Gastrocnemius medialis (tissue), 4 donors: ENCODE measurements around the gene THOC5.
A peak's percentile ranks its signal among the peaks of the same experiment; 100 is the strongest.

Source experiments
- POLR2A ChIP-seq, 2 donors: fragments of 450-650 bp; IDR thresholded peaks; one replicate each; pipeline ENCODE4 v1.6.1; 2017; ENCODE audit warnings: antibody characterized with exemption in 2 of 2, mild to moderate bottlenecking in 2 of 2, moderate library complexity in 2 of 2
- TF ChIP-seq, protein P1 (sequence below), 5 experiments: fragments of 450-650 bp in 3 of 5; fragments of 200-600 bp in 2 of 5; sonication (generic) in 2 of 5; IDR thresholded peaks in 4 of 5; conservative IDR thresholded peaks in 1 of 5; 1 replicate in 4 of 5; 2 replicates in 1 of 5; pipeline ENCODE4 v1.5.1; 2016 to 2019; ENCODE audit warnings: antibody characterized with exemption in 5 of 5, mild to moderate bottlenecking in 3 of 5, moderate library complexity in 3 of 5

DNA sequence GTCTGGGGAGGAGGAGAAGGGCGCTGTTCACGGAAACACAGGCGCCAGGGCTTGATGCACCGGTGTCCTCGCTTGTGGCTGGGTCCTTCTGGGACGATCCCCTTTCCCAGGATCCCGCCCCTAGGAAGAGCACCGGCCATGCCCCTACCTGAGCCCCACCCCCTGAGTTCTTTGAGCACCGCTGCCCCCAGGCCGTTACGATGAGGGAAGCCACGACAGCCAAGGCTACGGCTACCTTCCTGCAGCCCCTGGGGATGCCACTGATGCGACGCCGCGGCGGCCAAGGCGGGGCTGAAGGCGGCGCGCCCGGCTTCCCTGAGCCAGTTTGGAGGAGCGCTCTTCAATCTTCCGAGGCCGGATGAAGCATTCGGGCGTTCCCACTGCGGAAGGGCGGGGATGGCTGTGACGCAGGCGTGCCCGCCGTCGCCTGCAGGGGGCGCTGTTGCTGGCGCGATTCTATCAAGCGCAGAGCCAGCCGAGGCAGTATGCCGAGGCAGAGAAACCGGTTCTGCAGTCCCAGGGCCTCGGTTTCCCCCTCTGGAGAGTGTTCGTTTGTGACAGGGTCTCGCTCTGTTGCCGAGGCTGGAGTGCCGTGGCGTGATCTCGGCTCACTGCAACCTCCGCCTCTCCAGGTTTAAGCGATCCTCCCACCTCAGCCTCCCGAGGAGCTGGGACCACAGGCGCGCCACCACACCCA, 83.2 kb downstream of the THOC5 start:
- TF ChIP-seq, protein P1, sequence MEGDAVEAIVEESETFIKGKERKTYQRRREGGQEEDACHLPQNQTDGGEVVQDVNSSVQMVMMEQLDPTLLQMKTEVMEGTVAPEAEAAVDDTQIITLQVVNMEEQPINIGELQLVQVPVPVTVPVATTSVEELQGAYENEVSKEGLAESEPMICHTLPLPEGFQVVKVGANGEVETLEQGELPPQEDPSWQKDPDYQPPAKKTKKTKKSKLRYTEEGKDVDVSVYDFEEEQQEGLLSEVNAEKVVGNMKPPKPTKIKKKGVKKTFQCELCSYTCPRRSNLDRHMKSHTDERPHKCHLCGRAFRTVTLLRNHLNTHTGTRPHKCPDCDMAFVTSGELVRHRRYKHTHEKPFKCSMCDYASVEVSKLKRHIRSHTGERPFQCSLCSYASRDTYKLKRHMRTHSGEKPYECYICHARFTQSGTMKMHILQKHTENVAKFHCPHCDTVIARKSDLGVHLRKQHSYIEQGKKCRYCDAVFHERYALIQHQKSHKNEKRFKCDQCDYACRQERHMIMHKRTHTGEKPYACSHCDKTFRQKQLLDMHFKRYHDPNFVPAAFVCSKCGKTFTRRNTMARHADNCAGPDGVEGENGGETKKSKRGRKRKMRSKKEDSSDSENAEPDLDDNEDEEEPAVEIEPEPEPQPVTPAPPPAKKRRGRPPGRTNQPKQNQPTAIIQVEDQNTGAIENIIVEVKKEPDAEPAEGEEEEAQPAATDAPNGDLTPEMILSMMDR (IDR thresholded peaks at IDR 0.05 in 4 of 5, conservative IDR thresholded peaks at IDR 0.05 in 1 of 5), result peak; percentile 10 to 66 (median 48)
- TF ChIP-seq POLR2A (IDR thresholded peaks at IDR 0.05), result no peak
